Stomach (tissue), 4 donors: ENCODE measurements around the gene MRPL18.

ENCODE experiments used
- CTCF ChIP-seq, 7 experiments: fragments of 450-650 bp in 4 of 7; fragments of 200-600 bp in 3 of 7; sonication (generic) in 3 of 7; IDR thresholded peaks; one replicate each; pipeline ENCODE4 v1.5.1; 2016 to 2019; ENCODE audit warnings: antibody characterized with exemption in 7 of 7, control low read depth in 2 of 7, mild to moderate bottlenecking in 1 of 7
- POLR2A ChIP-seq, 4 donors: fragments of 450-650 bp; IDR thresholded peaks; one replicate each; pipeline ENCODE4 v1.6.1; 2016; ENCODE audit warnings: antibody characterized with exemption in 4 of 4, control low read depth in 2 of 4, mild to moderate bottlenecking in 1 of 4, moderate library complexity in 1 of 4

GRCh38 chr6:159821726-159822125, 31.5 kb downstream of the MRPL18 start:
- TF ChIP-seq CTCF (IDR thresholded peaks at IDR 0.05): no peak
- no peak for TF ChIP-seq POLR2A (IDR thresholded peaks at IDR 0.05)
